Smooth muscle cell (in vitro differentiated cells): ENCODE results near the gene PARD3. TPM values are rescaled to one million over a fixed set of nuclear protein-coding genes. Genes with fewer than 3 reads are reported as not detected.

Experiments used
- DNase-seq: peaks from one replicate; lab custom pipeline; 2025; ENCODE audit not compliant: unreplicated experiment; lab: John Stamatoyannopoulos, UW
- H2AFZ ChIP-seq: fragments of 200-600 bp; sonication (generic); 2 replicates; pipeline ENCODE4 v1.6.0; 2016; ENCODE audit warnings: antibody characterized with exemption, low read depth, mild to moderate bottlenecking
- H3F3A ChIP-seq: fragments of 200-600 bp; sonication (generic); 2 replicates; pipeline ENCODE4 v1.6.0; 2017; ENCODE audit warnings: antibody characterized with exemption, low read depth
- H3K27ac ChIP-seq: fragments of 200-600 bp; sonication (generic); 2 replicates; pipeline ENCODE4 v1.5.1; 2016; ENCODE audit warnings: low read depth, mild to moderate bottlenecking
- H3K27me3 ChIP-seq: fragments of 200-600 bp; sonication (generic); 2 replicates; pipeline ENCODE4 v1.6.1; 2016; ENCODE audit warnings: low read depth, mild to moderate bottlenecking
- H3K36me3 ChIP-seq: fragments of 200-600 bp; sonication (generic); 2 replicates; pipeline ENCODE4 v1.5.1; 2016; ENCODE audit warnings: low read depth
- H3K4me1 ChIP-seq: fragments of 200-600 bp; sonication (generic); 2 replicates; pipeline ENCODE4 v1.5.1; 2016; ENCODE audit warnings: low read depth
- H3K4me2 ChIP-seq: fragments of 200-600 bp; sonication (generic); 2 replicates; pipeline ENCODE4 v1.6.0; 2016; ENCODE audit warnings: mild to moderate bottlenecking
- H3K4me3 ChIP-seq: fragments of 200-600 bp; sonication (generic); 2 replicates; pipeline ENCODE4 v1.5.1; 2016; ENCODE audit warnings: mild to moderate bottlenecking
- H3K79me2 ChIP-seq: fragments of 200-600 bp; sonication (generic); 2 replicates; pipeline ENCODE4 v1.6.0; 2016; ENCODE audit warnings: low read depth, mild to moderate bottlenecking
- H3K9ac ChIP-seq: fragments of 200-600 bp; sonication (generic); 2 replicates; pipeline ENCODE4 v1.6.0; 2016; ENCODE audit warnings: low read depth
- H3K9me3 ChIP-seq: fragments of 200-600 bp; sonication (generic); replicated peaks from 2 replicates; pipeline ENCODE4 v1.5.1; 2016; ENCODE audit warnings: low read depth
- H4K20me1 ChIP-seq: fragments of 200-600 bp; sonication (generic); 2 replicates; pipeline ENCODE4 v1.6.0; 2016; ENCODE audit warnings: low read depth
- WGBS: methylation state at CpG from one replicate; pipeline ENCODE4 v1.1.7; 2016; ENCODE audit warnings: low lambda C conversion rate; 5-methylcytosine and 5-hydroxymethylcytosine counted together
- polyA plus RNA-seq: library from polyadenylated mRNA; unstranded; fragments of >200 nt; fragmentation: Nextera tagmentation; extraction: Ambion mirVana; gene quantifications from 2 replicates; pipeline ENCODE4 v1.2.1, GENCODE V29; 2016
- total RNA-seq: library from RNA; depleted of rRNA; stranded (reverse); fragments of >200 nt; gene quantifications from 2 replicates; pipeline ENCODE4 v1.2.3, GENCODE V29; 2014
- TF ChIP-seq, protein P1 (sequence below): fragments of 200-600 bp; sonication (generic); IDR thresholded peaks from 2 replicates; pipeline ENCODE4 v1.5.1; 2017; ENCODE audit warnings: borderline replicate concordance, mild to moderate bottlenecking, antibody characterized with exemption; ENCODE audit not compliant: insufficient read depth, poor library complexity, severe bottlenecking

Gene PARD3
- total and polyA plus RNA-seq, 2 experiments from 2014 or later: 17.5 to 26.0 TPM

DNA sequence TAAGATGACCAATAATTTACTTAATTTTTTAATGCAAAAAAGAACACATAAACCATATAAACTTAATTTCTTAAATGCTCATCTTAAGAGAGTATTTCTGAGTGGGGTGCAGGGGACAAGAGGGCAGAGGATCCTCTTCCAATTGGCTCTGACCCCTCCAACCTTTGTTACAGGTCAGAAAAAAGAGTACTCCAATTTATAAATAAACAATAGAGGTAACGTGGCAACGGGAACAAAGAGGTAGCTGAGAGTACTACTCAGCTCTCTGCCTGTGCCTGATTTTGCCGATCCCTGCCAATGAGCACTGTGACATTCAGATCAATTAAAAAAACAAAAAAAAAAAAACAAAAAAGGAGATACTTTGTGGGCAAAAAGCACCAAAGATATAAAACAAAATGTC lies 307.9 kb downstream of the PARD3 start:
- H3K4me3 ChIP-seq: no peak overlapping the region
- DNase-seq: no peak
- peaks cover 5% of the 10 kb centered on the region for H3K4me1 ChIP-seq
- H3K9ac ChIP-seq: no peak overlapping the region
- H3K79me2 ChIP-seq: no peaks in the 10 kb centered on the region
- H3F3A ChIP-seq: no peaks in the 10 kb centered on the region
- H3K27me3 ChIP-seq: no peaks in the 10 kb centered on the region
- H2AFZ ChIP-seq: no peak overlapping the region
- H3K27ac ChIP-seq: no peak overlapping the region
- no peaks in the 10 kb centered on the region for H4K20me1 ChIP-seq
- no peaks in the 10 kb centered on the region for H3K9me3 ChIP-seq
- no peak overlapping the region for H3K4me2 ChIP-seq
- H3K36me3 ChIP-seq: no peaks in the 10 kb centered on the region
- TF ChIP-seq, protein P1, sequence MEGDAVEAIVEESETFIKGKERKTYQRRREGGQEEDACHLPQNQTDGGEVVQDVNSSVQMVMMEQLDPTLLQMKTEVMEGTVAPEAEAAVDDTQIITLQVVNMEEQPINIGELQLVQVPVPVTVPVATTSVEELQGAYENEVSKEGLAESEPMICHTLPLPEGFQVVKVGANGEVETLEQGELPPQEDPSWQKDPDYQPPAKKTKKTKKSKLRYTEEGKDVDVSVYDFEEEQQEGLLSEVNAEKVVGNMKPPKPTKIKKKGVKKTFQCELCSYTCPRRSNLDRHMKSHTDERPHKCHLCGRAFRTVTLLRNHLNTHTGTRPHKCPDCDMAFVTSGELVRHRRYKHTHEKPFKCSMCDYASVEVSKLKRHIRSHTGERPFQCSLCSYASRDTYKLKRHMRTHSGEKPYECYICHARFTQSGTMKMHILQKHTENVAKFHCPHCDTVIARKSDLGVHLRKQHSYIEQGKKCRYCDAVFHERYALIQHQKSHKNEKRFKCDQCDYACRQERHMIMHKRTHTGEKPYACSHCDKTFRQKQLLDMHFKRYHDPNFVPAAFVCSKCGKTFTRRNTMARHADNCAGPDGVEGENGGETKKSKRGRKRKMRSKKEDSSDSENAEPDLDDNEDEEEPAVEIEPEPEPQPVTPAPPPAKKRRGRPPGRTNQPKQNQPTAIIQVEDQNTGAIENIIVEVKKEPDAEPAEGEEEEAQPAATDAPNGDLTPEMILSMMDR: no peak
- WGBS: 79% methylated on average over 3 of the region's 3 CpGs

DNA sequence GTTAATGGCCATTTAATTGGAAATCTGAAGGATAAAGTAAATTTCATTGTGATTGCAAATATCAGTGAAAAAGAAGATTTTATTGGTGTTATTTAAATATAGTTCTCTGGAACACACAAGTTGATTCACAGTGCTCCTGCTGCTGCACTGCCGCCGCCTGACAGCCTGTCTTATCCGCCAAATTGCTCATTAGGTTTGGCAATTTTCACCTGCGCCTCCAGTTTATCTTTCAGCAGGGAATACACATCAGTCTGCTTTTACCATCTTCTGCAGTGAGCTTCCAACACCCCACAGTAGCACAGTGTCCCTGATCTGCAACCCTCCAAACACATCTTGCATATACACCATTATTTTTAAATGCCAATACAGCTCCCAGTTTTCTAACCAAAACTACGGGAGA lies 308.3 kb downstream of the PARD3 start:
- H4K20me1 ChIP-seq: no peaks in the 10 kb centered on the region
- 98% methylated on average over 5 of the region's 5 CpGs for WGBS

DNA sequence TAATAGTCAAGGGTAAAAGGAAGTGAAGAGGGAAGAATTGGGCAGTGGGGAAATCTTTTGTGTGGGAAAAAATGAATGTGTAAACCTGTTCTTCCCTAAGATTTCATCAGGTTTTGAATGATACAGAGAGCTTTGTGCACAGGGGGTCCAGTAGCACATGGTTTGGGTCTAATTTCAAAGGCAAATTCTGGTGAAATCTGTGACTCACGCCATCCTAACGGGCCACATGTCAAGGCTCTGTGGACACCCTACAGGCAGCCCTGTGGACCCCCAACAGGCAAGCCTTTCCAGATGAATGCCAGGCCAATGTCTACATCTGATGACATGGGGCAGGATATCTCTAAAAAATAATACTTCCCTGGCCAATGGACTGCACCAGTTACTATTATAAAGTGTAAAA lies 309.8 kb downstream of the PARD3 start:
- peaks cover 5% of the 10 kb centered on the region for H3K4me1 ChIP-seq
- no peak for DNase-seq
- H3K27me3 ChIP-seq: no peaks in the 10 kb centered on the region
- TF ChIP-seq, protein P1: no peak
- WGBS: 74% methylated on average over 2 of the region's 2 CpGs
- H3K9me3 ChIP-seq: no peaks in the 10 kb centered on the region
- H4K20me1 ChIP-seq: no peaks in the 10 kb centered on the region
- no peaks in the 10 kb centered on the region for H3F3A ChIP-seq
- no peak overlapping the region for H3K4me2 ChIP-seq
- H3K36me3 ChIP-seq: no peaks in the 10 kb centered on the region
- H3K4me3 ChIP-seq: no peak overlapping the region
- H3K9ac ChIP-seq: no peak overlapping the region
- H3K27ac ChIP-seq: no peak overlapping the region
- no peaks in the 10 kb centered on the region for H3K79me2 ChIP-seq
- H2AFZ ChIP-seq: no peak overlapping the region

More for the DNA sequence above, 308.3 kb downstream of the PARD3 start:
- no peak overlapping the region for H2AFZ ChIP-seq
- no peak overlapping the region for H3K9ac ChIP-seq
- H3K4me2 ChIP-seq: no peak overlapping the region
- H3K4me1 ChIP-seq: peaks cover 5% of the 10 kb centered on the region
- H3K79me2 ChIP-seq: no peaks in the 10 kb centered on the region
- H3K9me3 ChIP-seq: no peaks in the 10 kb centered on the region
- H3K27ac ChIP-seq: no peak overlapping the region
- TF ChIP-seq, protein P1: no peak
- no peaks in the 10 kb centered on the region for H3K36me3 ChIP-seq
- H3K27me3 ChIP-seq: no peaks in the 10 kb centered on the region
- DNase-seq: no peak
- H3K4me3 ChIP-seq: no peak overlapping the region
- no peaks in the 10 kb centered on the region for H3F3A ChIP-seq

DNA sequence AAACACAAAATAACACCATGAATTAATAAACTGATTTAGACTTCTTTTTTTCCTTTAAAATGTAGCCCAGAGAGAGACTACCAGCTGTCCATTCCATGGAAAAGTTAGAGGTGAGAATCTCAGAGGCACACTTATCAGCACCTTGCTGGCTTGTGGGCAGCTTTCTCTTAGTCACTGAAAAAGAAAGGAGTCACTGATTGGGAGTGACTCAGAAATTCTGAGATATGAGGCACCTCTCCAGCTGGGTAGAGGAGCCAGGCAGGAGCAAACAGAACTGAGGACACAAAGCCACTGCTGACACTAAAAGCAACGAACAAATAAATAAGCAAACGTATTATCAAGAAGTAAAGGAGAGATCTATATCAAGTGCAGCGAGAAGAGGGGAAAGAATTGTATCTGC lies 310.6 kb downstream of the PARD3 start:
- Histone ChIP-seq H3F3A (no peaks in the 10 kb centered on the region), H3K9me3 (no peaks in the 10 kb centered on the region), H3K36me3 (no peaks in the 10 kb centered on the region), H4K20me1 (no peaks in the 10 kb centered on the region), H2AFZ (no peak overlapping the region), H3K9ac (no peak overlapping the region), H3K27ac (no peak overlapping the region), H3K4me3 (no peak overlapping the region), H3K79me2 (no peaks in the 10 kb centered on the region), H3K4me1 (peaks cover 5% of the 10 kb centered on the region), H3K4me2 (no peak overlapping the region), H3K27me3 (no peaks in the 10 kb centered on the region)
- DNase-seq: no peak
- WGBS: 24% methylated on average over 3 of the region's 3 CpGs
- TF ChIP-seq, protein P1: no peak
